Endothelial cell of umbilical vein (primary cell): ENCODE data around the gene DSCAML1. TPM values are rescaled to one million over a fixed set of nuclear protein-coding genes. Genes with fewer than 3 reads are reported as not detected.

ENCODE experiments used
- BruUV-seq: library from RNA; stranded (reverse); fragments of 400-500 nt; replicated peaks from 2 replicates; lab custom pipeline; 2021; lab: Mats Ljungman, UMichigan
- CTCF ChIA-PET: fragments of 300-600, 350-600 bp; sonication (Branson Sonifier 250); formaldehyde crosslinking; loops from one replicate; lab custom pipeline; 2021; ENCODE audit warnings: antibody characterized with exemption, inconsistent platforms; lab: Charles Lee
- POLR2A ChIA-PET: fragments of 300-600, 350-600 bp; sonication (Branson Sonifier 250); formaldehyde crosslinking; loops from one replicate; lab custom pipeline; 2021; ENCODE audit warnings: antibody characterized with exemption, inconsistent platforms; lab: Charles Lee
- DNase-seq: peaks from one replicate; pipeline ENCODE4 v3.0.0-alpha.2; 2011; ENCODE audit warnings: low read depth, low spot score
- FAIRE-seq: peaks from 2 replicates; lab custom pipeline; 2011; peaks lifted over from hg19 to GRCh38; lab: Jason Lieb, UNC
- H2AFZ ChIP-seq: 2 replicates; pipeline ENCODE4 v1.6.0; 2012; ENCODE audit warnings: low read depth, low read length, control low read depth, inconsistent platforms
- H3K27ac ChIP-seq: 2 replicates; pipeline ENCODE4 v1.5.1; 2011; ENCODE audit warnings: low read depth, mild to moderate bottlenecking, control low read depth, low read length, moderate library complexity; ENCODE audit not compliant: insufficient read depth
- H3K27me3 ChIP-seq, 2 experiments: 2 replicates each; pipeline versions ENCODE4 v1.6.0 to v1.6.1; 2011; ENCODE audit warnings: low read length in 2 of 2, mixed read lengths in 1 of 2; ENCODE audit not compliant: control insufficient read depth in 2 of 2, insufficient read depth in 2 of 2
- H3K36me3 ChIP-seq, 2 experiments: 2 replicates in 1 of 2; 3 replicates in 1 of 2; pipeline ENCODE4 v1.5.1; 2011; ENCODE audit warnings: low read length in 2 of 2, mild to moderate bottlenecking in 1 of 2, moderate library complexity in 1 of 2; ENCODE audit not compliant: control insufficient read depth in 2 of 2, insufficient read depth in 2 of 2; ENCODE audit errors: extremely low read depth in 1 of 2
- H3K4me1 ChIP-seq: 3 replicates; pipeline ENCODE4 v1.5.1; 2011; ENCODE audit warnings: mild to moderate bottlenecking, low read length; ENCODE audit not compliant: control insufficient read depth, insufficient read depth; ENCODE audit errors: extremely low read depth
- H3K4me2 ChIP-seq: 2 replicates; pipeline ENCODE4 v1.6.1; 2011; ENCODE audit warnings: low read length, control low read depth, mixed read lengths; ENCODE audit not compliant: insufficient read depth
- H3K4me3 ChIP-seq, 3 experiments: fragments of 200-600 bp in 1 of 3; sonication (generic), shearing (Covaris generic) in 1 of 3; replicated peaks in 1 of 3; 2 replicates each; pipeline ENCODE4 v1.5.1; 2011 to 2016; ENCODE audit warnings: control low read depth in 3 of 3, low read length in 3 of 3, mild to moderate bottlenecking in 2 of 3, inconsistent platforms in 1 of 3, low read depth in 1 of 3, moderate library complexity in 1 of 3; ENCODE audit not compliant: insufficient read depth in 1 of 3
- H3K79me2 ChIP-seq: 2 replicates; pipeline ENCODE4 v1.6.0; 2012; ENCODE audit warnings: low read length, inconsistent platforms; ENCODE audit not compliant: control insufficient read depth, insufficient read depth
- H3K9ac ChIP-seq: replicated peaks from 2 replicates; pipeline ENCODE3; 2011; ENCODE audit warnings: low read length, control low read depth; ENCODE audit not compliant: insufficient read depth; ENCODE audit errors: extremely low read depth
- H3K9me1 ChIP-seq: replicated peaks from 3 replicates; pipeline ENCODE4 v1.6.0; 2011; ENCODE audit warnings: mild to moderate bottlenecking, low read length; ENCODE audit not compliant: control insufficient read depth, insufficient read depth; ENCODE audit errors: extremely low read depth
- H3K9me3 ChIP-seq: replicated peaks from 2 replicates; pipeline ENCODE4 v1.5.1; 2012; ENCODE audit warnings: low read length, inconsistent platforms; ENCODE audit not compliant: control insufficient read depth, insufficient read depth
- H4K20me1 ChIP-seq: replicated peaks from 2 replicates; pipeline ENCODE3; 2011; ENCODE audit warnings: mild to moderate bottlenecking, low read length; ENCODE audit not compliant: control insufficient read depth, insufficient read depth; ENCODE audit errors: extremely low read depth
- EZH2 ChIP-seq: IDR thresholded peaks from 2 replicates; pipeline ENCODE4 v1.6.1; 2012; ENCODE audit warnings: borderline replicate concordance, low read depth, mild to moderate bottlenecking, moderate library complexity, low read length, inconsistent platforms; ENCODE audit not compliant: severe bottlenecking
- FOS ChIP-seq: IDR thresholded peaks from 2 replicates; pipeline ENCODE4 v1.6.1; 2011; ENCODE audit warnings: mild to moderate bottlenecking, low read length, moderate library complexity, borderline replicate concordance; ENCODE audit not compliant: insufficient read depth
- GATA2 ChIP-seq: IDR thresholded peaks from 2 replicates; pipeline ENCODE4 v1.7.0; 2011; ENCODE audit warnings: low read depth, mild to moderate bottlenecking, moderate library complexity, mixed read lengths, low read length; ENCODE audit not compliant: insufficient read length, insufficient read depth
- JUN ChIP-seq: IDR thresholded peaks from 2 replicates; pipeline ENCODE4 v1.6.1; 2011; ENCODE audit warnings: borderline replicate concordance, low read depth; ENCODE audit not compliant: insufficient read length, insufficient read depth
- MYC ChIP-seq: IDR thresholded peaks from one replicate; pipeline ENCODE4 v1.6.1; 2011; ENCODE audit warnings: mild to moderate bottlenecking, low read depth, low read length
- POLR2A ChIP-seq: IDR thresholded peaks from 2 replicates; pipeline ENCODE4 v1.6.1; 2012; ENCODE audit warnings: low read depth, mild to moderate bottlenecking, control low read depth, low read length
- POLR2AphosphoS5 ChIP-seq: IDR thresholded peaks from 2 replicates; pipeline ENCODE4 v1.6.1; 2012; ENCODE audit warnings: low read depth, mild to moderate bottlenecking, control low read depth, low read length, moderate library complexity; ENCODE audit not compliant: insufficient read depth
- dilution Hi-C: fragments of 300-500 bp; cut with MboI; formaldehyde crosslinking; loops from one replicate; pipeline ENCODE4 v1.15.0; 2019; ENCODE audit warnings: low sequenced_read_pairs; ENCODE audit not compliant: extremely low pct_ligation_motif_present
- intact Hi-C: fragments of 100-400 bp; cut with micrococcal nuclease; formaldehyde crosslinking; loops from one replicate; pipeline ENCODE4 v1.10.0; 2022
- polyA plus RNA-seq, 4 experiments: library from polyadenylated mRNA; depleted of rRNA in 3 of 4; stranded (reverse) in 3 of 4; unstranded in 1 of 4; fragments of >200 nt; gene quantifications; 2 replicates each; pipeline versions ENCODE4 v1.2.1 to v1.2.3, GENCODE V29; 2011 to 2012; ENCODE audit warnings: missing spikeins in 1 of 4
- total RNA-seq: library from RNA; stranded (reverse); gene quantifications from 2 replicates; pipeline ENCODE4 v1.2.3, GENCODE V29; 2021
- TF ChIP-seq, protein P1 (sequence below): IDR thresholded peaks from 2 replicates; pipeline ENCODE4 v1.6.1; 2011; ENCODE audit not compliant: insufficient read depth, insufficient read length
- TF ChIP-seq, protein P2 (sequence below), 2 donors: IDR thresholded peaks; 1 replicate in 1 of 2; 2 replicates in 1 of 2; pipeline ENCODE4 v1.5.1; 2011; ENCODE audit warnings: low read length in 2 of 2, mild to moderate bottlenecking in 2 of 2, moderate library complexity in 2 of 2, control low read depth in 1 of 2, inconsistent platforms in 1 of 2, low read depth in 1 of 2; ENCODE audit not compliant: insufficient read depth in 1 of 2; ENCODE audit errors: extremely low read depth in 1 of 2

DSCAML1 gene
- total and polyA plus RNA-seq, 2 donors (not counting 3 experiments of a cell fraction or from before 2014, with no cell fraction given): not detected

DNA sequence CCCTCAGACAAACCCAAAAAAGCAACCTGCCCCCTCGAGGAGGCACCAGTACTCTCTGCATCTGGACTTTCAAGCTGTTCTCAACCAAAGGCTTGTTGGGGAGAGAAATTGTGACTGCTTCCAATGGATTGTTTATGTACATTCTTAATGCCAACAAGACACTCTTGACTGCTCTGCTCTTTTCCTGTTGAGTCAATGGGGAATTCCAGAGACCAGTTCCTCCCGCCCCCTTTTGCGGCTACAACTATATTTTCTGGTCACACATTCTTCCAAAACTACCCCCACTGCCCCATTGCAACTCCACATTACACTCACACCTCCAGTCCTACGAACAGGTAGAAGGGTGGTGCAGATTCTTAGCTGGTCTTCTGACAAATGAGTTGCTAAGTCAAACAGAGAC lies 187.0 kb downstream of the DSCAML1 start:
- Histone ChIP-seq H3K27me3 (no peaks in the 10 kb centered on the region), H4K20me1 (no peaks in the 10 kb centered on the region), H3K4me1 (no peaks in the 10 kb centered on the region), H3K4me2 (no peak overlapping the region), H3K27ac (no peak overlapping the region), H3K9me1 (no peaks in the 10 kb centered on the region), H3K79me2 (no peaks in the 10 kb centered on the region), H2AFZ (no peak overlapping the region), H3K4me3 (no peak overlapping the region), H3K36me3 (no peaks in the 10 kb centered on the region), H3K9me3 (no peaks in the 10 kb centered on the region), H3K9ac (no peak overlapping the region)
- POLR2A ChIA-PET: no interaction called here
- TF ChIP-seq GATA2 (no peak), POLR2AphosphoS5 (no peak), EZH2 (no peak), POLR2A (no peak), FOS (no peak), JUN (no peak), MYC (no peak)
- TF ChIP-seq, protein P1, sequence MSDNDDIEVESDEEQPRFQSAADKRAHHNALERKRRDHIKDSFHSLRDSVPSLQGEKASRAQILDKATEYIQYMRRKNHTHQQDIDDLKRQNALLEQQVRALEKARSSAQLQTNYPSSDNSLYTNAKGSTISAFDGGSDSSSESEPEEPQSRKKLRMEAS: no peak
- TF ChIP-seq, protein P2, sequence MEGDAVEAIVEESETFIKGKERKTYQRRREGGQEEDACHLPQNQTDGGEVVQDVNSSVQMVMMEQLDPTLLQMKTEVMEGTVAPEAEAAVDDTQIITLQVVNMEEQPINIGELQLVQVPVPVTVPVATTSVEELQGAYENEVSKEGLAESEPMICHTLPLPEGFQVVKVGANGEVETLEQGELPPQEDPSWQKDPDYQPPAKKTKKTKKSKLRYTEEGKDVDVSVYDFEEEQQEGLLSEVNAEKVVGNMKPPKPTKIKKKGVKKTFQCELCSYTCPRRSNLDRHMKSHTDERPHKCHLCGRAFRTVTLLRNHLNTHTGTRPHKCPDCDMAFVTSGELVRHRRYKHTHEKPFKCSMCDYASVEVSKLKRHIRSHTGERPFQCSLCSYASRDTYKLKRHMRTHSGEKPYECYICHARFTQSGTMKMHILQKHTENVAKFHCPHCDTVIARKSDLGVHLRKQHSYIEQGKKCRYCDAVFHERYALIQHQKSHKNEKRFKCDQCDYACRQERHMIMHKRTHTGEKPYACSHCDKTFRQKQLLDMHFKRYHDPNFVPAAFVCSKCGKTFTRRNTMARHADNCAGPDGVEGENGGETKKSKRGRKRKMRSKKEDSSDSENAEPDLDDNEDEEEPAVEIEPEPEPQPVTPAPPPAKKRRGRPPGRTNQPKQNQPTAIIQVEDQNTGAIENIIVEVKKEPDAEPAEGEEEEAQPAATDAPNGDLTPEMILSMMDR (IDR thresholded peaks at IDR 0.05; ENCODE audit: extremely low read depth in 1 of 2, insufficient read depth in 1 of 2, low read depth in 1 of 2, low read length in 2 of 2): no peak
- dilution Hi-C loops: no loop called here
- DNase-seq (peak; percentile 17), FAIRE-seq (peak; percentile 38)
- intact Hi-C loops: no loop called here
- BruUV-seq: no TSS peak
- CTCF ChIA-PET: no interaction called here
